H9 (cell line): ENCODE data around the gene PLXNB2. TPM values are rescaled to one million over a fixed set of nuclear protein-coding genes. Genes with fewer than 3 reads are reported as not detected.

ENCODE experiments used
- DNase-seq: peaks from one replicate; pipeline ENCODE4 v3.0.0-alpha.2; 2017
- H2AFZ ChIP-seq: one replicate; pipeline ENCODE4 v1.6.1; 2013; ENCODE audit warnings: mild to moderate bottlenecking, low read length, control low read depth, moderate library complexity
- H2AK5ac ChIP-seq: 2 replicates; pipeline ENCODE4 v1.6.1; 2013; ENCODE audit warnings: low read length, control low read depth, mixed read lengths; ENCODE audit not compliant: insufficient read length
- H2BK120ac ChIP-seq: one replicate; pipeline ENCODE4 v1.6.1; 2013; ENCODE audit warnings: low read depth, mild to moderate bottlenecking, low read length, control low read depth, inconsistent platforms; ENCODE audit not compliant: poor library complexity, severe bottlenecking
- H2BK12ac ChIP-seq: 2 replicates; pipeline ENCODE4 v1.6.1; 2013; ENCODE audit warnings: low read length, control low read depth, mixed read lengths, low read depth; ENCODE audit not compliant: insufficient read length
- H2BK15ac ChIP-seq: 2 replicates; pipeline ENCODE4 v1.6.1; 2013; ENCODE audit warnings: low read depth, low read length, control low read depth
- H2BK20ac ChIP-seq: one replicate; pipeline ENCODE4 v1.6.1; 2013; ENCODE audit warnings: low read depth, mild to moderate bottlenecking, low read length, control low read depth, inconsistent platforms; ENCODE audit not compliant: poor library complexity, severe bottlenecking
- H2BK5ac ChIP-seq: 2 replicates; pipeline ENCODE4 v1.6.1; 2013; ENCODE audit warnings: low read length, control low read depth, mixed read lengths; ENCODE audit not compliant: insufficient read length
- H3K14ac ChIP-seq: 2 replicates; pipeline ENCODE4 v1.6.1; 2013; ENCODE audit warnings: low read length, control low read depth; ENCODE audit not compliant: insufficient read depth
- H3K18ac ChIP-seq: 2 replicates; pipeline ENCODE4 v1.6.1; 2013; ENCODE audit warnings: low read depth, mild to moderate bottlenecking, mixed read lengths, low read length, control low read depth; ENCODE audit not compliant: insufficient read length
- H3K23ac ChIP-seq: 2 replicates; pipeline ENCODE4 v1.6.1; 2013; ENCODE audit warnings: low read length, control low read depth, mixed read lengths, low read depth; ENCODE audit not compliant: insufficient read length
- H3K23me2 ChIP-seq: 2 replicates; pipeline ENCODE4 v1.6.1; 2013; ENCODE audit warnings: low read depth, mild to moderate bottlenecking, mixed read lengths, low read length, control low read depth; ENCODE audit not compliant: insufficient read length, poor library complexity, severe bottlenecking
- H3K27ac ChIP-seq: 2 replicates; pipeline ENCODE4 v1.5.1; 2013; ENCODE audit warnings: low read length, control low read depth, mixed read lengths, low read depth; ENCODE audit not compliant: insufficient read length
- H3K27me3 ChIP-seq: 2 replicates; pipeline ENCODE4 v1.6.1; 2013; ENCODE audit warnings: low read length, control low read depth, inconsistent platforms; ENCODE audit not compliant: insufficient read depth
- H3K4ac ChIP-seq: 2 replicates; pipeline ENCODE4 v1.6.1; 2013; ENCODE audit warnings: low read depth, mild to moderate bottlenecking, control low read depth, inconsistent platforms, low read length, moderate library complexity
- H3K4me1 ChIP-seq: 2 replicates; pipeline ENCODE4 v1.6.1; 2013; ENCODE audit warnings: low read length, control low read depth, inconsistent platforms; ENCODE audit not compliant: insufficient read depth
- H3K4me2 ChIP-seq: 2 replicates; pipeline ENCODE4 v1.6.1; 2013; ENCODE audit warnings: low read length, control low read depth, mixed read lengths; ENCODE audit not compliant: insufficient read length, insufficient read depth
- H3K56ac ChIP-seq: 2 replicates; pipeline ENCODE4 v1.6.1; 2013; ENCODE audit warnings: low read depth, mild to moderate bottlenecking, mixed read lengths, low read length, control low read depth; ENCODE audit not compliant: insufficient read length
- H3K79me1 ChIP-seq: 2 replicates; pipeline ENCODE4 v1.6.1; 2013; ENCODE audit warnings: low read depth, mild to moderate bottlenecking, moderate library complexity, low read length, control low read depth, inconsistent platforms; ENCODE audit not compliant: insufficient read depth, poor library complexity, severe bottlenecking
- H3K79me2 ChIP-seq: 2 replicates; pipeline ENCODE4 v1.6.1; 2013; ENCODE audit warnings: low read length, control low read depth, inconsistent platforms; ENCODE audit not compliant: insufficient read depth
- H3K9ac ChIP-seq: 2 replicates; pipeline ENCODE4 v1.6.1; 2013; ENCODE audit warnings: low read length, control low read depth, mixed read lengths; ENCODE audit not compliant: insufficient read length; ENCODE audit errors: extremely low read depth
- H3K9me3 ChIP-seq: one replicate; pipeline ENCODE4 v1.6.1; 2013; ENCODE audit warnings: low read depth, low read length, inconsistent platforms; ENCODE audit not compliant: control insufficient read depth
- H3T11ph ChIP-seq: one replicate; pipeline ENCODE4 v1.6.1; 2013; ENCODE audit warnings: mild to moderate bottlenecking, low read length, control low read depth, inconsistent platforms
- H4K20me1 ChIP-seq: one replicate; pipeline ENCODE4 v1.6.1; 2013; ENCODE audit not compliant: control insufficient read depth, insufficient read length, insufficient read depth
- H4K5ac ChIP-seq: 2 replicates; pipeline ENCODE4 v1.6.1; 2013; ENCODE audit warnings: low read depth, mild to moderate bottlenecking, mixed read lengths, low read length, control low read depth; ENCODE audit not compliant: insufficient read length
- H4K8ac ChIP-seq: replicated peaks from 2 replicates; pipeline ENCODE4 v1.6.1; 2013; ENCODE audit warnings: low read length, control low read depth, mixed read lengths, low read depth; ENCODE audit not compliant: insufficient read length
- H4K91ac ChIP-seq: 2 replicates; pipeline ENCODE4 v1.6.1; 2013; ENCODE audit warnings: low read depth, mild to moderate bottlenecking, moderate library complexity, mixed read lengths, low read length, control low read depth; ENCODE audit not compliant: insufficient read length
- H3K27ac Mint-ChIP-seq, 3 experiments: 2 replicates in 2 of 3; 3 replicates in 1 of 3; pipeline ENCODE4 v1.8.0; 2020 to 2021; ENCODE audit warnings: mixed read lengths in 3 of 3, mild to moderate bottlenecking in 1 of 3, moderate library complexity in 1 of 3
- H3K27me3 Mint-ChIP-seq: 2 replicates; pipeline ENCODE4 v1.8.0; 2021; ENCODE audit warnings: low read depth, mild to moderate bottlenecking, moderate library complexity, mixed read lengths
- H3K36me3 Mint-ChIP-seq, 3 experiments: 2 replicates in 2 of 3; 3 replicates in 1 of 3; pipeline ENCODE4 v1.8.0; 2020 to 2021; ENCODE audit warnings: low read depth in 3 of 3, mixed read lengths in 3 of 3; ENCODE audit not compliant: insufficient read depth in 1 of 3
- H3K4me1 Mint-ChIP-seq, 2 experiments: 2 replicates each; pipeline ENCODE4 v1.8.0; 2020; ENCODE audit warnings: mixed read lengths in 2 of 2
- H3K4me3 Mint-ChIP-seq, 2 experiments: 2 replicates in 1 of 2; 3 replicates in 1 of 2; pipeline ENCODE4 v1.8.0; 2020 to 2021; ENCODE audit warnings: mild to moderate bottlenecking in 2 of 2, mixed read lengths in 2 of 2, moderate library complexity in 1 of 2
- H3K9me3 Mint-ChIP-seq, 2 experiments: 2 replicates in 1 of 2; 3 replicates in 1 of 2; pipeline ENCODE4 v1.8.0; 2020; ENCODE audit warnings: mild to moderate bottlenecking in 2 of 2, mixed read lengths in 2 of 2, moderate library complexity in 1 of 2
- CTCF ChIP-seq: fragments of 200-600 bp; sonication (generic); conservative IDR thresholded peaks from 3 replicates; pipeline ENCODE4 v1.8.0; 2021; ENCODE audit warnings: antibody characterized with exemption, mild to moderate bottlenecking
- WGBS: extraction: QIAGEN DNeasy Blood & Tissue Kit; methylation state at CpG from one replicate; pipeline ENCODE4 v1.1.7; 2013; ENCODE audit warnings: missing lambda C conversion rate, low lambda C conversion rate, mixed read lengths; ENCODE audit not compliant: insufficient read length; ENCODE audit errors: extremely low coverage; 5-methylcytosine and 5-hydroxymethylcytosine counted together
- total RNA-seq: library from RNA; stranded (reverse); gene quantifications from 2 replicates; pipeline ENCODE4 v1.2.1, GENCODE V29; 2021

Gene PLXNB2
- total RNA-seq, 1 experiment from 2014 or later: 87.6 TPM

GRCh38 chr22:50315289-50316113 lies 8.1 kb upstream of the PLXNB2 start:
- Histone ChIP-seq H2AK5ac (no peak overlapping the region), H3K79me1 (no peaks in the 10 kb centered on the region), H3K27ac (no peak overlapping the region), H3T11ph (no peak overlapping the region), H4K8ac (no peak overlapping the region), H3K9me3 (no peaks in the 10 kb centered on the region), H3K9ac (no peak overlapping the region), H2BK12ac (no peak overlapping the region), H4K91ac (no peak overlapping the region), H4K5ac (no peak overlapping the region), H3K4ac (no peak overlapping the region), H2BK120ac (no peak overlapping the region), H3K4me1 (no peaks in the 10 kb centered on the region), H3K27me3 (no peaks in the 10 kb centered on the region), H3K4me2 (no peak overlapping the region), H2BK20ac (no peak overlapping the region), H3K14ac (no peak overlapping the region), H2BK15ac (no peak overlapping the region), H3K23ac (no peak overlapping the region), H3K56ac (no peak overlapping the region), H3K79me2 (no peaks in the 10 kb centered on the region), H3K23me2 (no peaks in the 10 kb centered on the region), H4K20me1 (peaks cover 2% of the 10 kb centered on the region), H2BK5ac (no peak overlapping the region), H3K18ac (no peak overlapping the region), H2AFZ (no peak overlapping the region)
- Mint-ChIP-seq H3K27me3 (peaks cover 9% of the 10 kb centered on the region), H3K27ac (no peak overlapping the region; a peak in 1 of 7 replicates), H3K36me3 (no peaks in the 10 kb centered on the region), H3K4me3 (no peak overlapping the region), H3K4me1 (peaks cover 4 to 5% of the 10 kb centered on the region in 2 experiments), H3K9me3 (no peaks in the 10 kb centered on the region)
- no peak for DNase-seq
- TF ChIP-seq CTCF: no peak
- WGBS: no CpG with 5 or more reads among the region's 18 CpGs
